Measurements from ENCODE around the gene ZNF804A.
"Not testable (repeated sequence)": the region's sequence is repeated elsewhere in the genome, so short reads cannot be mapped to it uniquely, and the experiment has no call there.

Gene ZNF804A

GRCh38 chr2:184830531-184830930 lies 232.2 kb downstream of the ZNF804A start:
- no peak for DNase-seq (ENCODE audit: low read depth in 3 of 3)

GRCh38 chr2:184834699-184835397 lies 236.5 kb downstream of the ZNF804A start:
- DNase-seq (ENCODE audit: low read depth in 3 of 3), result no peak

- no peak for DNase-seq (ENCODE audit: low read depth in 3 of 3)
Observed at GRCh38 chr2:184835398-184835715, 237.0 kb downstream of the ZNF804A start.

- DNase-seq (ENCODE audit: low read depth in 3 of 3), result no peak
Observed at GRCh38 chr2:184847331-184847730, 249.0 kb downstream of the ZNF804A start.

GRCh38 chr2:184849516-184849915 lies 251.2 kb downstream of the ZNF804A start:
- no peak for DNase-seq (ENCODE audit: low read depth in 3 of 3)

- DNase-seq (ENCODE audit: low read depth in 3 of 3), result no peak
Observed at GRCh38 chr2:184851576-184851975, 253.2 kb downstream of the ZNF804A start.

GRCh38 chr2:184859187-184859586 lies 260.9 kb downstream of the ZNF804A start:
- DNase-seq (ENCODE audit: low read depth in 3 of 3), result no peak

- DNase-seq (ENCODE audit: low read depth in 3 of 3), result no peak
Observed at GRCh38 chr2:184860744-184861143, 262.4 kb downstream of the ZNF804A start.

GRCh38 chr2:184875212-184875611 lies 276.9 kb downstream of the ZNF804A start:
- DNase-seq (ENCODE audit: low read depth in 3 of 3), result no peak

GRCh38 chr2:184875911-184876310 lies 277.6 kb downstream of the ZNF804A start:
- no peak for DNase-seq (ENCODE audit: low read depth in 3 of 3)

GRCh38 chr2:184877909-184878308 lies 279.6 kb downstream of the ZNF804A start:
- DNase-seq (ENCODE audit: low read depth in 3 of 3), result no peak

- DNase-seq (ENCODE audit: low read depth in 3 of 3), result no peak
Observed at GRCh38 chr2:184879671-184880070, 281.3 kb downstream of the ZNF804A start.

GRCh38 chr2:184886585-184886984 lies 288.3 kb downstream of the ZNF804A start:
- DNase-seq (ENCODE audit: low read depth in 3 of 3), result not testable (repeated sequence)

- no peak for DNase-seq (ENCODE audit: low read depth in 3 of 3)
Observed at GRCh38 chr2:184890311-184890710, 292.0 kb downstream of the ZNF804A start.

- no peak for DNase-seq (ENCODE audit: low read depth in 3 of 3)
Observed at GRCh38 chr2:184904991-184905390, 306.7 kb downstream of the ZNF804A start.

- no peak for DNase-seq (ENCODE audit: low read depth in 3 of 3)
Observed at GRCh38 chr2:184906160-184906559, 307.8 kb downstream of the ZNF804A start.

GRCh38 chr2:184906709-184907108 lies 308.4 kb downstream of the ZNF804A start:
- DNase-seq (ENCODE audit: low read depth in 3 of 3), result no peak

- no peak for DNase-seq (ENCODE audit: low read depth in 3 of 3)
Observed at GRCh38 chr2:184908966-184909365, 310.6 kb downstream of the ZNF804A start.

- DNase-seq (ENCODE audit: low read depth in 3 of 3), result no peak
Observed at GRCh38 chr2:184920451-184920965, 322.2 kb downstream of the ZNF804A start.

- no peak for DNase-seq (ENCODE audit: low read depth in 3 of 3)
Observed at GRCh38 chr2:184921676-184922075, 323.3 kb downstream of the ZNF804A start.

- DNase-seq (ENCODE audit: low read depth in 3 of 3), result no peak
Observed at GRCh38 chr2:184923751-184924150, 325.4 kb downstream of the ZNF804A start.

GRCh38 chr2:184927040-184927439 lies 328.7 kb downstream of the ZNF804A start:
- no peak for DNase-seq (ENCODE audit: low read depth in 3 of 3)

GRCh38 chr2:184936761-184937160 lies 338.4 kb downstream of the ZNF804A start:
- DNase-seq (ENCODE audit: low read depth in 3 of 3), result no peak
